Measurements from ENCODE around the gene TM6SF1. TPM values are rescaled to one million over a fixed set of nuclear protein-coding genes. Genes with fewer than 3 reads are reported as not detected.

Gene TM6SF1
- total and polyA plus RNA-seq, 2 of the 8 experiments (the other 6 are each of a cell fraction or from before 2014, with no cell fraction given) = 0.74 to 1.0 TPM

DNA sequence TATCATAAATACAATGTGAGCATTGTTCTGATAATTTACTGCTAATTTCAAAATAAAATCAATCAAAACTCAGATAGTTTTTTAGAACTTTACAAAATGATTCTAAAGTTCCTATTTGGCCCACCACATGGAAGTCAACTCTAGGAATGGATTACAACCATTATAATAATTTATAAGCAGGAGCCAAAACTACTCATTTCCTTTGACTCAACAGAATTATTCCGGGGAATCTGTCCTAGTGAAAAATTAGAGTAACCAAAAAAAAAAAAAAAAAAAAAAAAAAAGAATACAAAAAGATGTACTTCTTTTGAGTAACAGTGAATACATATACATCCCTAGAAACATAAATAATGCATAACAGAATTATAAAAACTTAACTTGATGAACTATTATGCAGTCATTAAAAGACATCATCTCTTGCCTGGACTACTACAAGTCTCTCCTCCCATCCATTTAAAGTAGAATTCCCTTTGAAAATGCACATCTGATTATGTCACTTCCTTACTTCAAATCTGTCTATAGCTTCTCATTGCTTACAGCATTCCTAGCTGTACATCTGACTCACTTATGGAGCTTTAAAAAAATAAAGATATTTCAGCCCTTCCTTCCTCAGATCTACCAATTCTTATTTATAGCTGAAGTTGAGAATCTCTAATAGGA is 56.8 kb downstream of the TM6SF1 start (continued):
- TF ChIP-seq, protein P1, sequence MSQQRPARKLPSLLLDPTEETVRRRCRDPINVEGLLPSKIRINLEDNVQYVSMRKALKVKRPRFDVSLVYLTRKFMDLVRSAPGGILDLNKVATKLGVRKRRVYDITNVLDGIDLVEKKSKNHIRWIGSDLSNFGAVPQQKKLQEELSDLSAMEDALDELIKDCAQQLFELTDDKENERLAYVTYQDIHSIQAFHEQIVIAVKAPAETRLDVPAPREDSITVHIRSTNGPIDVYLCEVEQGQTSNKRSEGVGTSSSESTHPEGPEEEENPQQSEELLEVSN (IDR thresholded peaks at IDR 0.05) = no peak
- no peak for TF ChIP-seq CHD1 (IDR thresholded peaks at IDR 0.05; ENCODE audit: low read depth, low read length)
- TF ChIP-seq RBBP5 (IDR thresholded peaks at IDR 0.05; ENCODE audit: borderline replicate concordance, low read depth, low read length) = no peak
- TF ChIP-seq SIRT6 (IDR thresholded peaks at IDR 0.05; ENCODE audit: low read length) = no peak
- TF ChIP-seq TBP (IDR thresholded peaks at IDR 0.05; ENCODE audit: low read depth, low read length) = no peak

Data from H1 (cell line).